NCI-H1092 (cell line): ENCODE measurements around the gene KIF19.

ENCODE experiments used
- DNase-seq: peaks from one replicate; lab custom pipeline; 2025; lab: John Stamatoyannopoulos, UW

Gene KIF19

DNA sequence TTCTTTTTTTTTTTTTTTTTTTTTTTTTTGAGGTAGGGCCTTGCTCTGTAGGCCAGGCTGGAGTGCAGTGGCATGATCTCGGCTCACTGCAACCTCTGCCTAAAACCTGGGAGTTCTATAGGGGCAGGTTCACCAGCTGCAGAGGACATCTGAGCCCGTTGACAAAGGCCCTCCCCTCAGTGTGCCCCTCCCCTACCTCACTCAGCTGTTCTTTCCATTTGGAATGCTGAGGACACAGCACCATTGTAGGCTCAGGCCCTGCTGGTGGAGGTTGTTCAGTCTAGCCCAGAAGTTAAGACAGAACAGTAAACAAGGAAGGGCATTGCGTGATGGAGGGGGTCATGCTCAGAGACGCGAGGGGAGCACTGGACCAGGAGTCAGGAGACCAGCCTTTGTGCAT lies 21.8 kb upstream of the KIF19 start:
- DNase-seq: no peak

DNA sequence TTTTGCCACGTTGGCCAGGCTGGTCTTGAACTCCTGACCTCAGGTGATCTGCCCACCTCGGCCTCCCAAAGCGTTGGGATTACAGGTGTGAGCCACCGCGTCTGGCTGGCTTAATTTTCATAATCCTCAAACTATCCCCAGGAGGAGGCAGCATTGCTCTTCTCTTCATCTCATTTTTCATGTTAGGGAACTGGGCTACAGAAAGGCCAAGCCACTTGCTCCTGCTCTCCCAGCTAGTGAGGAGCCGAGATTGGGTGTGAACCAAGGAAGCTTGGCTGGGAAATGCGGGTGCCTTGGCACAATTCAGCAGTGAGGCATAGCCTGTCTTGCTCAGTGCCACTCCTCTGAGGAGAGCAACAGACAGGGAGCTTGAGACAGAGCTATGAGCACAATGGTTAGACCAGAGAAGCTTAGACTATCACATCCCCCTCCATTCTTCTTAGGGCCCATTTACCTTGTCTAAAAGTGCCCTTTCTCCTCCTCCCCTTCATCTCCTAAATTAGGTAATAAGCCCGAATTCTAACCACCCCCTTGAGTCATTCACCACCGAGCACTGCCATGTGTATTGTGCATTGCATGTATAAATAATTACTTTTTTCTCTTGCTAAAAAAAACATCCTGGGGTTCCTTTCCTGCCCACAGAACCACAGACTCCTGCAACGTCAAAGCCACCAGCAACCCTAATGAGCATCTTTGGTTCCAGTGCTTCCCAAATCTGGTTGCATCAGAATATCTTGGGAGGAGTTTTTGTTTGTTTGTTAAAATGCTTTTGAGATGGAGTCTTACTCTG lies 20.0 kb upstream of the KIF19 start:
- DNase-seq: peak; percentile 43

DNA sequence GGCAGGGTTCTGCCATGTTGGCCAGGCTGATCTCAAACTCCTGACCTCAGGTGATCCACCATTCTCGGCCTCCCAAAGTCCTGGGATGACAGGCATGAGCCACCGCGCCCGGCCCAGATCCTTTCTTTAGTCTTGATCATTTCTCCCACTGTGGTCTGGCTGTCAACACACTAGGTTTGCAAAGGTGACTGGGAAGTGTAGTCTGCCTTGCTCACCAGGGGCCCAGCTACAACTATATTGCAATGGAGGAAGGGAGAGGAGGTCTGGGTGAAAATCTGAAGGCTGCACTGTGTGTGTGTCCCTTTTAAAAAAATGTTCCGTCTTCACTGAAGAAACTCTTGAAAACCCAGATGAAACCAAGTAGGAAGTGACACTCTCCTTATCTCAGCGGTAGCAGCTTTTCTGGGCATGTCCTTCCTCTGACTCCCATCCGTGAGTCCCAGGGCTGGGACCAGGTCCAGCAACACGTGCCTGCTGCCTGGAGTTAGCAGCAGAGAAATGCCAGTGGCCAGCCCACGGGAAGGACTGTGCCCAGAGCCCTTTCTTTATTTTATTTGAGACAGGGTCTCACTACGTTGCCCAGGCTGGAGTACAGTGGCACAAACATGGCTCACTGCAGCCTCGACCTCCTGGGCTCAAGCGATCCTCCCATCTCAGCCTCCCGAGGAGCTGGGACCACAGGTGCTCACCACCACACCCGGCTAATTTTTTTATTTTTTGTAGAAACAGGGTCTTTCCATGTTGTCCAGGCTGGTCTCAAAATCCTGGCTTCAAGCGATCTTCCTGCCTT lies 17.8 kb upstream of the KIF19 start:
- no peak for DNase-seq

DNA sequence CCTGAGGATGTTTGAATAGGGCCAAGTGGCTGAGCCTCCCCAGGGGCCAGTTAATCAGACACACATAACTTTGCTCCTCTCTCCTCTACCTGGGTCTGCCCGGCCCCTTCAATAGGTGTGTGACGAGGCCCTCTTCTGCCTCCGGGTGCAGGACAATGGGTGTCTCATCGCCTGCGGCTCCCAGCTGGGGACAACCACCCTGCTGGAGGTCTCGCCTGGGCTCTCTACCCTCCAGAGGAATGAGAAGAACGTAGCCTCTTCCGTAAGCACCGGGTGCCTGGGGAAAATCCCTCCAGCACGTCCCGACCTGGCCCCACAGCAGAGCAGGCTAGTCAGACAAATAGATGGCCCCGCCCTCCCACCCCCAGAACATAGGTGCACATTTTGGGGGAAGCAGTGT lies 16.1 kb upstream of the KIF19 start:
- no peak for DNase-seq

DNA sequence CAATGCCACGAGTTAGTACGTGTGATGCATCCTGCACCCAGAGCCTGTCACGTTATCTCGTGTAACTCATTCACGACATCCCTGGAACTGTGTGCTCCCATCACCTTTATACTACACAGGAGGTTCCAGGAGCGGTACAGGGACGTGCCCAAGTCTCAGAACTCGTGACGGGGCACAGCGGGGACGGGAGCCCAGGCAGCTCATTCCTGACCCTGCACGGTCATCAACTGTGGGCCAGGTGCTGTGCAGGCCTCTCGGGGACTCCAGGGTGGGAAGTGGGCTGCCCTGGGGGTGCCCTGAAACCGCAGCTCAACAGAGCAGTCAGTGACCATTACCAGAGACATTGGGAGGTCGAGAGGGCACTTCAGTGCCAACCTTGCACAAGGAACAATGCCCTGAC lies 11.1 kb upstream of the KIF19 start:
- DNase-seq: no peak

DNA sequence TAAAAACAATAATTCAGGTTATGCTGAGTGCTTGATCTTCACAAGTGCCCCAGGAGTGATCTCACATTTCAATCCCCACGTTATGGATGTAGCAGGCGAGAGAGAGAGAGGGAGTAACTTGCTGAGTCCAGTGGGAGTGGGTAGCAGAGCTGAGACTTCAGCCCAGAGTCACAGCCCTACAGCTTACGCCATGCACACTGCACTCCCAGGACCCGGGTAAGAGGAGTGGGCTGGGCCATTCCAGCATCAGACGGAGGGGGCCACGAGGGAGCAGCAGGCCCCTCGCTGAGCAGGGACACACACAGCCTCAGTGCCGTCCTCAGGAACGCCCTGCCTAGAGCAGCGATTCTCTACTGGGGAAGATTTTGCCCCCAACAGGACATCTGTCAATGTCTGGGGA lies 9.8 kb upstream of the KIF19 start:
- no peak for DNase-seq

DNA sequence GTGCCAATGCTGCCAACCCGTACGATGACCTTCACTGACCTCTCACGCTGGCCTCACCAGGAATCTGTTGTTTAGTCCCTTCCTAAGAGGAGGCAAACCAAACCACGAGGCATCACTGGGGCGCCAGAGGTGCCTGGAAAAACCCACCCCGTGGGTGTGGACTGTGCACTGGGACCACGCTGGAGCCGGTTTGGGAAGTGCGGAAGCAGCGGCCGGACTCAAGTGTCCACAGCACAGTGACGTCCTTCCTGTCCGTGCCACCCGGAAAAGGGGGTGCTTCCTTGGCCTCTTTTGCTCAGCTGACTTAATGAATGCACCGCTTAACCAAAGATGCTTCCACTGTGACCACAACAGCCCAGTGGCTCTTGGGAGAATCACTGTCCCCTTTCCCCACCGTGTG lies 9.0 kb upstream of the KIF19 start:
- DNase-seq: no peak

DNA sequence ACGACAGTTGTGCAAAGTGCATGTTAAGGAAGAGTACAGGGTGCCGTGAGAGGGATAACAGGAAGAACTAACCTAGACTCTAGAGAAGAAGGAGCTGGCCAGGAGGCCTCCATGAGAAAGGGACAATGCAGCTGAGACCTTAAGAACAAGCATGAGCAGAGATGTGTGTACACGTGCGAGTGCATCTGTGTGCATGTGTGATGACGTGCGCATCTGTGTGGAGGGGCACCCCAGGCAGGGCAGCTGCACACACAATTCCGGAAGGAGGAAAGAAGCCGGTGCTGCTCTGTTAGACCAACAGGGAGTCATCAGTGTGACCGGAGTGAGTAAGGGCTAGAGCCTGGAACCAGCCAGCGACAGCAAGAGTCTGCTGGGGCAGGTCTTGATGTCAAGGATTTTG lies 7.6 kb upstream of the KIF19 start:
- DNase-seq: no peak

DNA sequence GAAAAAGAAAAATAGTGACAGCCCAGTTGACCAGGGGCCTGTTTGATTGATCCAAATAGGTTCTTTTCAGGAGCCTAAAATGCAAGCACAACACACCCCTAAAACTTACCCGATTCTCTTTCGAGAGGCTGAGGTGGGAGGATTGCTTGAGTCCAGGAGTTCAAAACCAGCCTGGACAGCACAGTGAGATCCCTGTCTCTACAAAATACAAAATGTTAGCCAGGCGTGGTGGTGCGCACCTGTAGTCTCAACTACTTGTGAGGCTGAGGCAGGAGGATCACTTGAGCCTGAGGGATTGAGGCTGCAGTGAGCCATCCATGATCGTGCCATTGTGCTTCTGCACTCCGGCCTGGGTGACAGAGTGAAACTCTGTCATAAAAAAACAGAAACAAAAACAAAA lies 1.5 kb upstream of the KIF19 start:
- no peak for DNase-seq

DNA sequence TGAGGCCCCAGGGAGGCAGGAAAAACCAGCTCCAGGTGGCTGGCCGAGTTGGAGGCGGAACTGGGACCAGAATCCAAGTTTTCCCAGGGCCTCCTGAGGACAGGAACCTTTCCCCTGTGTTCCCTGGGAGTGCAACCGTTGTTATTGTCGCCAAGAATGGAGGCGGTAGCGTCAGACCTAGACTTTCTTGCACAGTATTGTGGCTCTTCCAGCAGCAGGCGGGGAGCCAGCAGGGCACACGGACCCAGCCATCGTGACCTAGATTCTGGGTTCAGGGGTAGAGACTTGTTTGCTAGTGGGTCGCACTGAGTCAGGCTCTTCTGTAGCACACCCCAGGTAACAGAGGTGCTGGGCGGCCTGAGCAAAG lies 667 bp upstream of the KIF19 start:
- DNase-seq: no peak

DNA sequence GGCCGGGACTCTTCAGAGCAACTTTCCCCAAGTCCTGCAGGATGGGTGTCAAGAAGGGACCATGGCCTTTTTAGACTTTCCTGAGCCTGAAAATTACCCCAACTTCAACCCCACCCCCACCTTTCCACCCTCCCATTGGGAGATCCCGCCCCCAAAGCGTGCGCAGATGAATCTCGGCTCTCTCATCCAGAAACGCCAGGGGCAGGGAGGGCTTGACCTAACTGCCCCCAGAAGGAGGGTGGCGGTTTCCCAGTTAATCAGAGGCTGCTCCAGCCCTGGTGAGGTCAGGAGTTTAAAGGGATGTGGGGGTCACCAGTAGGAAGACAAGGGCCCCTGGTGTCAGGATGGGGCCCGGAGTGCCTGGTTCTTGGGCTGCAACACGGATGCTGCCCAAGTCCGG lies 480 bp downstream of the KIF19 start:
- DNase-seq: no peak

DNA sequence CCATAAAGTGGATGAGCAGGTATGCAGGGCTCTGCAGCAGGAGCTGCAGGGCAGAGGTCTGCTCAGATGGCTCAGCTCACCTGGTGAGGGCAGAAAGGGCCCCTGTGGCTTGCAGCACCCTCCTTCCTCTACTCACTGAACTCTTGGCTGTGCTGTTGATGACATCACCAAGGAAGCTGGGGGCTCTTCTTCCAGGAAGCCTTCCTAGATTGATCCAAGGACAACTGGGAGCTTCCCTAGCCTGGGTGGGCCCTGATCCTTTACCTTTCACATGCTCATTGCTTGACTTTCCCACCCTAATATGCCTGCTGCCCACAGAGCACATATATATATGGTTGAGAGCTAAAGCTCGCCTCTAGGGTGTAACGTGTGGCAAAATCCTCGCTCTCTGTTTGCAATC lies 2.5 kb downstream of the KIF19 start:
- DNase-seq: no peak

DNA sequence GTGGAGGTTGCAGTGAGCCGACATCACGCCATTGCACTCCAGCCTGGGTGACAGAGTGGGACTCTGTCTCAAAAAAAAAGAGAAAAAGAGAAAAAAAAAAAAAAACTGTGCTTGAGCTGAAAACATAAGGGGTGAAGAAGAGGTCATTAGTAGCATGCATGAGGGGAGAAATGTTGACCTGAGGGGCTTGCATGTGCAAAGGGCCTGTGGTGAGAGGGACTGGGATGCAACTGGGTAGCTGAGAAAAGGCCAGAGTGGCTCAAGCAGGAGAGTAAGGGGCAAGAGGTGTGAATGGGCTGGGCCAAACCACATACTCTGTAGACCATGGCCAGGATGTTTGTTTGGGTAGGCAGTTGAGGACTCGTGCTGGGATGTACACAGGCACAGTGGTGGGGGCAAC lies 3.4 kb downstream of the KIF19 start:
- DNase-seq: no peak

DNA sequence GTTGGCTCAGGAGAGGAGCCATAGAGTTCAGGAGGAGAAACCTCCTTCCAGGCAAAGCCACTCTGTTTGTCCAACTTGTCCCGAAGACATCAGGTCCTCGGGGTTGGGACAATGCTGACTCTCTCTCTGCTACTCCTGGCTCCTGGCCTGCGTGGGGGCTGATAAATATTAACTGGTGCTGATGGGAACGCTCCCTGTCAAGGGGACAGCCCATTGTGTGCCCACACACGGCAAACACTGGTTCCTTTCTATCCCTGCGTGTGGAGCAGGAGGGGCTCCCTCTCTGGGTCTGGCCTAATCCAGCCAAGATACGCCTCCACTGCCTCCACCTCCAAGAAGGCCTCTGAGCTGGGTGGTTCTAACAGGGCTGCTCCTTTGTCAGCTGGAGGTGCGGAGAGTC lies 4.4 kb downstream of the KIF19 start:
- DNase-seq: no peak

DNA sequence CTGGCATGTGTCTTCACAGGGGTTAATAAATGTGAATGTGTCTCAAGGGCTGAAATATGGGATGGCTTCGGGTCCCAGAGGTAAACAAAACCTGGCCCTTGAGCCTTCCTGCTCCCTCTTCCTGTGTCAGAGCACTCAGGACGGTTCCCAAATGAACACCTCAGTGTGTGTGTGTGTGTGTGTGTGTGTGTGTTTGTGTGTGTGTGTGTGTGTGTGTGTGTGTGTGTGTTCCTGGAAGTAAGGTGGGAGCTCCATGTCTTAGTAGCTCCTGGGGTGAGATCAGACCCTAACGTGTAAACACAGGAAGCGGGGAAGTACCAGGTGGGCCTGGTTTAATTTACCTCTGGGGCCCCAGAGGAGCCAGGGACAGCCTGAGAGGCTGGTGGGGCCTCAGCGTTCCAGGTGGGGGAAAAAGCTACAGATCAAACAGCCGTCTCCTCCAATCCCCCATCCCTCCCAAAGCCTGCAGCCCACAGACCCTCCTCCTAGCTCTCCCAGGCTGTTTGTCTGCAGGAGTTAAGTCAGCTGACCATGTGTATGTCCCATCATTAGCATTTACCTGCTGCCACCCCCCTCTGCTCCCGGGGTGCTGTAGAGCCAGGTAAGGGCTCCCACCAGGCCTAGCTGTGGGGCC lies 6.1 kb downstream of the KIF19 start:
- no peak for DNase-seq

DNA sequence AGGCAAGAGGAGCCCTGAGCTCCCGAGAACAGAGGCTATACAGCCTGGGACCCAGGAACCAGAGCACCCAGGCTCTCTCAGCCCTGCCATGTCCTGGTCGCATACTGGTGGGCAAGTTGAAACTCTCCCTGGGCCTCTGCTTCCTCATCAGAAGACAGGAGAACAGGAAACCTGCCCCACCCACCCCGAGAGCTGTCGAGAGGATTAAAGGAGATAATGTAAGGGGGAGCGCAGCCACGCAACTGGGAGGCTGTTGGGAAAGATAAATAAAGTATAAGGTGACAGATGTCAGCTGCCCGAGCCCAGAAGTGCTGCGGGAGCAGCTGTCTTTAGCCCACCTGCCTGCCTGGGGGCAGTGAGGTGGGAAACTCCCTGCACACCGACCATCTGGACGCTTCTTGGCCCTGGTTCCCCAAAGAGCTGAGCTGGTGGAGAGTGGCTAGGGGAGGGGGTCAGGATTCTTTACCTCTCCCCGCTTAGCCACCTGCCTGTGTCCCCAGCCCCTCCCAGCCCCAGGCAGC lies 6.8 kb downstream of the KIF19 start:
- DNase-seq: peak; percentile 92

DNA sequence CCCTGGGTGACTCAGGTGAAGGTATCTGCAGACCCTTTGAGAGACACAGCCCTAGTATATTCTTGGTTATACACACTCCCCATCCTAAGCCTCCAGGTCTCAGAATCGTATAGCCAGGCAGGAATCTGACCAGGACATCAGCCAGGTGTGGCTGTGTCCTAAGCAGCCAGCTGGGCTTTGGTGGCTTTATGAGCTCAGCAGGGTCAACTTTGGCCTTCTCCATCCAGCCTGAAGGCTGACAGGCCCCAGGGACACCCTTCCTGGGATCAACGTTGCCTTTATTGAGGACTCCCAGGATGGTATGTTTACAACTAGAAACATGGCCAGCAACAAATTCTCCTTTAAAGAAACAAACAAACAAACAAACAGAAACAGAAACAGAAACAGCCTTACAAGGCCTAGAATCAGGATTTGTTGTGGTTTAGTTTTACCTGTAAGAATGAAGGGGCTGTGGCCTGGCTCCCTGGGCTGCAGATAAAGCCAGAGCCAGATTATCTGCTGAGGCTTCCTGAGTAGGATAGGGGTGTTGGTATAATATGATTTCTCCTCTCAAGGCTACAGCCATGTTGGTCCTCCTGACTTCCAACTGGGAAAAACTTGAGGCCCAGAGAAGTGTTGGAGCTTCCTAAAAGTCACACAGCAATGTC lies 8.5 kb downstream of the KIF19 start:
- DNase-seq: no peak

DNA sequence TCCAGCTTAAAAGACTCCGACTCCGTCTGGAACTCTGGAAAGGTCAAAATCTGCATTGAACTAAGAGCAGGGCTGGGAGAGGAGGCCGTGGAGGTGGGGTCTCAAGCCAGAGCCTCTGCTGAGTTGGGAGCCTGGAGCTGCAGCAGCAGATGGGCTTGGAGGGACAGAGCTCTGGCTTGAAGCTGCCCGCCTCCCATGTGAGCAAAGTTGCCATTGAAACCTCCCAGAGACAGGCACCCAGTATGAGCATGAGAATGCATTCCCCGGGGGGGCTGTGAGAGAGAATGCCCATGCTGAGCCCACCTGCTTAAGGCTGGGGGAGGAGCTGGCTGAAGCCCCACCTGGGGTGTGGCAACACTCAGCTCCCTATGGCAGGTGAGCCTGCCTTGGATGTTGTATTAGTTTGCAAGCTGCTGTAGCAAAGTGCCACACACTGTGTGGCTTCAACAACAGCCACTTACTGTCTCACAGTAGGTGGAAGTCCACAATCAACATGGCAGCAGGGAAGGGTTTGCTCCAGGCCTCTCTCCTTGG lies 9.6 kb downstream of the KIF19 start:
- no peak for DNase-seq

DNA sequence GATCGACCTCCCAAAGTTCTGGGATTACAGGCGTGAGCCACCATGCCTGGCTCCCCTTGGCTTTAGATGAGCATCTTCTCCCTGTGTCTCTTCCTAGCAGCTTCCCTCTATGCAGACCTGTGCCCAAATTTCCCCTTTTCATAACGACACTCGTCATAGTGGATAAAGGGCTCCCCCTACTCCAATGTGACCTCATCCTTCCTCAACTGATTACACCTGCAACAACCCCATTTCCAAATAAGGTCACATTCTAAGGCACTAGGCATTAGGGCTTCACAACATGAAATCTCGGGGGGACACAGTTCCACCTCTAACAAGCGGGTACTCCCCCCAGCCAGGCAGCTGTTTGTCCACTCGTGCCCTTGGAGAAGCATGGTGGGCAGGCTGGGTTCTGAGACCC lies 10.3 kb downstream of the KIF19 start:
- no peak for DNase-seq

DNA sequence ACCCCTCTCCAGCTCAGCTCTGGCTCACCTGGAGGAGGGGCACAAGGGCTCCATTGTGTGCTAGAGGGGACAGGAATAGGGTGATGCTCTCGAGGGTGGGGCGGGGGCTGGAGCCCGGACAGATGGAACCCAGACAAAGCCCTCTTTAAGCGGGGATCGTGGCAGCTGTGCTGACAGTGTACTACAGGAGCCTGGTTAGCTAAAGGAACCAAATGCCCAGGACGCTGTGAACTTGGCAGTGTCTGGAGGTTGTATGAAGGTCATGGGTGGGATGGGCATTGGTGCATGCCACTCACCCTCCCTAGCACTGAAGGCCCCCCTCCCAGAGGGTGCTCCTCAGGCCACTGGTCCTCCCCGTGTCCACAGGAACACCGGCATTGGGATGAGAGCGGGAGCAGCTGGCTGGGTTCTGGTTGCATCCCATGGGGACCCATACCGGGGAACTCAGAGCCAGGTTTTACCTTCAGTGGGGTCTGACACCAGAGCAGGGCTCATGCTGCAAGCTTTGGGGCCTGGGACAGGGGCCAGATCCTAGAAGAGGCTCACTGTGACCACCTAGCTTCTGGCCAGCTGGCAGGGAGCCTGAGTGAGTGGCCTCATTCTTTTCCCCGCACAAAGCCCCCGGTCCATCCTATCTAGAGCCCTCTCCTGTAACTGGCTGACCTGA lies 11.9 kb downstream of the KIF19 start:
- peak; percentile 92 for DNase-seq

DNA sequence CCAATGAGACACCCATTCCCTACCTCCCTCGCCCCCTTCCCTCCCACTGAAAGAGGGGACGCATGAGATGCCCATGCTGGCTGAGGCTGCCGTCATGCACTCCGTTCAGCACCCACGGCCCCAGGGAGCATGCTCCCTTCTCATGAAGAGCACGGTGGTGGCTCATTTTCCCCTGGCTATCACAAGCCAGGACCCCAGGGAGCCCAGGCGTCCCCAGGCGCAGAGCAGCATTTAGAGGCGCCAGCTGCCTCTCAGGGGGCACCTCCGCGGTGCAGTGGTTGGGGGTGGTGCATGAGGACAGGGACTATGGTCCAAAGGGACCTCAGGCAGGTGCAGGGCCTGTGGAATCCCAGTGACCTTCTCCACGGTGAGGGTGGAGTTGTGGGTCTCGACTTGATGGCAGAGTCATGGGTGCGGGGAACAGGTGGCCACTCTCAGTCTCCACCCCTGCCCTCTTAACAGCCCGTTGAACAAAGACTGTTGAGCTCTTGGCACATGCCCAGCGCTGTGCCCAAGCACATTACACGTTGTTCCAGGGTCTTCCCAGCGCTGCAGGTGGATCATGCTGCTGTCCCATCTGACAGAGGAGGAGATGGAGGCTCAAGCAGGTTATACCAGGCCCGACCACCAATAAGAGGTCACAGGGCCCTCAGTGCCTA lies 13.6 kb downstream of the KIF19 start:
- DNase-seq: peak; percentile 74
